Endothelial cell of umbilical vein (primary cell): ENCODE measurements around the gene ABCC2. TPM values are rescaled to one million over a fixed set of nuclear protein-coding genes. Genes with fewer than 3 reads are reported as not detected.

Source experiments
- BruUV-seq: library from RNA; stranded (reverse); fragments of 400-500 nt; replicated peaks from 2 replicates; lab custom pipeline; 2021; lab: Mats Ljungman, UMichigan
- CTCF ChIA-PET: fragments of 300-600, 350-600 bp; sonication (Branson Sonifier 250); formaldehyde crosslinking; loops from one replicate; lab custom pipeline; 2021; ENCODE audit warnings: antibody characterized with exemption, inconsistent platforms; lab: Charles Lee
- POLR2A ChIA-PET: fragments of 300-600, 350-600 bp; sonication (Branson Sonifier 250); formaldehyde crosslinking; loops from one replicate; lab custom pipeline; 2021; ENCODE audit warnings: antibody characterized with exemption, inconsistent platforms; lab: Charles Lee
- DNase-seq: peaks from one replicate; pipeline ENCODE4 v3.0.0-alpha.2; 2011; ENCODE audit warnings: low read depth, low spot score
- FAIRE-seq: peaks from 2 replicates; lab custom pipeline; 2011; peaks lifted over from hg19 to GRCh38; lab: Jason Lieb, UNC
- H2AFZ ChIP-seq: 2 replicates; pipeline ENCODE4 v1.6.0; 2012; ENCODE audit warnings: low read depth, low read length, control low read depth, inconsistent platforms
- H3K27ac ChIP-seq: 2 replicates; pipeline ENCODE4 v1.5.1; 2011; ENCODE audit warnings: low read depth, mild to moderate bottlenecking, control low read depth, low read length, moderate library complexity; ENCODE audit not compliant: insufficient read depth
- H3K27me3 ChIP-seq, 2 experiments: 2 replicates each; pipeline versions ENCODE4 v1.6.0 to v1.6.1; 2011; ENCODE audit warnings: low read length in 2 of 2, mixed read lengths in 1 of 2; ENCODE audit not compliant: control insufficient read depth in 2 of 2, insufficient read depth in 2 of 2
- H3K36me3 ChIP-seq, 2 experiments: 2 replicates in 1 of 2; 3 replicates in 1 of 2; pipeline ENCODE4 v1.5.1; 2011; ENCODE audit warnings: low read length in 2 of 2, mild to moderate bottlenecking in 1 of 2, moderate library complexity in 1 of 2; ENCODE audit not compliant: control insufficient read depth in 2 of 2, insufficient read depth in 2 of 2; ENCODE audit errors: extremely low read depth in 1 of 2
- H3K4me1 ChIP-seq: 3 replicates; pipeline ENCODE4 v1.5.1; 2011; ENCODE audit warnings: mild to moderate bottlenecking, low read length; ENCODE audit not compliant: control insufficient read depth, insufficient read depth; ENCODE audit errors: extremely low read depth
- H3K4me2 ChIP-seq: 2 replicates; pipeline ENCODE4 v1.6.1; 2011; ENCODE audit warnings: low read length, control low read depth, mixed read lengths; ENCODE audit not compliant: insufficient read depth
- H3K4me3 ChIP-seq, 3 experiments: fragments of 200-600 bp in 1 of 3; sonication (generic), shearing (Covaris generic) in 1 of 3; replicated peaks in 1 of 3; 2 replicates each; pipeline ENCODE4 v1.5.1; 2011 to 2016; ENCODE audit warnings: control low read depth in 3 of 3, low read length in 3 of 3, mild to moderate bottlenecking in 2 of 3, inconsistent platforms in 1 of 3, low read depth in 1 of 3, moderate library complexity in 1 of 3; ENCODE audit not compliant: insufficient read depth in 1 of 3
- H3K79me2 ChIP-seq: 2 replicates; pipeline ENCODE4 v1.6.0; 2012; ENCODE audit warnings: low read length, inconsistent platforms; ENCODE audit not compliant: control insufficient read depth, insufficient read depth
- H3K9ac ChIP-seq: replicated peaks from 2 replicates; pipeline ENCODE3; 2011; ENCODE audit warnings: low read length, control low read depth; ENCODE audit not compliant: insufficient read depth; ENCODE audit errors: extremely low read depth
- H3K9me1 ChIP-seq: replicated peaks from 3 replicates; pipeline ENCODE4 v1.6.0; 2011; ENCODE audit warnings: mild to moderate bottlenecking, low read length; ENCODE audit not compliant: control insufficient read depth, insufficient read depth; ENCODE audit errors: extremely low read depth
- H3K9me3 ChIP-seq: replicated peaks from 2 replicates; pipeline ENCODE4 v1.5.1; 2012; ENCODE audit warnings: low read length, inconsistent platforms; ENCODE audit not compliant: control insufficient read depth, insufficient read depth
- H4K20me1 ChIP-seq: replicated peaks from 2 replicates; pipeline ENCODE3; 2011; ENCODE audit warnings: mild to moderate bottlenecking, low read length; ENCODE audit not compliant: control insufficient read depth, insufficient read depth; ENCODE audit errors: extremely low read depth
- CTCF ChIP-seq, 2 donors: IDR thresholded peaks; 1 replicate in 1 of 2; 2 replicates in 1 of 2; pipeline ENCODE4 v1.5.1; 2011; ENCODE audit warnings: low read length in 2 of 2, mild to moderate bottlenecking in 2 of 2, moderate library complexity in 2 of 2, control low read depth in 1 of 2, inconsistent platforms in 1 of 2, low read depth in 1 of 2; ENCODE audit not compliant: insufficient read depth in 1 of 2; ENCODE audit errors: extremely low read depth in 1 of 2
- EZH2 ChIP-seq: IDR thresholded peaks from 2 replicates; pipeline ENCODE4 v1.6.1; 2012; ENCODE audit warnings: borderline replicate concordance, low read depth, mild to moderate bottlenecking, moderate library complexity, low read length, inconsistent platforms; ENCODE audit not compliant: severe bottlenecking
- FOS ChIP-seq: IDR thresholded peaks from 2 replicates; pipeline ENCODE4 v1.6.1; 2011; ENCODE audit warnings: mild to moderate bottlenecking, low read length, moderate library complexity, borderline replicate concordance; ENCODE audit not compliant: insufficient read depth
- GATA2 ChIP-seq: IDR thresholded peaks from 2 replicates; pipeline ENCODE4 v1.7.0; 2011; ENCODE audit warnings: low read depth, mild to moderate bottlenecking, moderate library complexity, mixed read lengths, low read length; ENCODE audit not compliant: insufficient read length, insufficient read depth
- JUN ChIP-seq: IDR thresholded peaks from 2 replicates; pipeline ENCODE4 v1.6.1; 2011; ENCODE audit warnings: borderline replicate concordance, low read depth; ENCODE audit not compliant: insufficient read length, insufficient read depth
- MAX ChIP-seq: IDR thresholded peaks from 2 replicates; pipeline ENCODE4 v1.6.1; 2011; ENCODE audit not compliant: insufficient read depth, insufficient read length
- MYC ChIP-seq: IDR thresholded peaks from one replicate; pipeline ENCODE4 v1.6.1; 2011; ENCODE audit warnings: mild to moderate bottlenecking, low read depth, low read length
- POLR2A ChIP-seq: IDR thresholded peaks from 2 replicates; pipeline ENCODE4 v1.6.1; 2012; ENCODE audit warnings: low read depth, mild to moderate bottlenecking, control low read depth, low read length
- POLR2AphosphoS5 ChIP-seq: IDR thresholded peaks from 2 replicates; pipeline ENCODE4 v1.6.1; 2012; ENCODE audit warnings: low read depth, mild to moderate bottlenecking, control low read depth, low read length, moderate library complexity; ENCODE audit not compliant: insufficient read depth
- dilution Hi-C: fragments of 300-500 bp; cut with MboI; formaldehyde crosslinking; loops from one replicate; pipeline ENCODE4 v1.15.0; 2019; ENCODE audit warnings: low sequenced_read_pairs; ENCODE audit not compliant: extremely low pct_ligation_motif_present
- intact Hi-C: fragments of 100-400 bp; cut with micrococcal nuclease; formaldehyde crosslinking; loops from one replicate; pipeline ENCODE4 v1.10.0; 2022
- polyA plus RNA-seq, 4 experiments: library from polyadenylated mRNA; depleted of rRNA in 3 of 4; stranded (reverse) in 3 of 4; unstranded in 1 of 4; fragments of >200 nt; gene quantifications; 2 replicates each; pipeline versions ENCODE4 v1.2.1 to v1.2.3, GENCODE V29; 2011 to 2012; ENCODE audit warnings: missing spikeins in 1 of 4
- total RNA-seq: library from RNA; stranded (reverse); gene quantifications from 2 replicates; pipeline ENCODE4 v1.2.3, GENCODE V29; 2021

Gene ABCC2
- total and polyA plus RNA-seq, 2 donors (not counting 3 experiments of a cell fraction or from before 2014, with no cell fraction given), result 1.5 to 3.3 TPM

GRCh38 chr10:99832439-99832838 is 50.0 kb downstream of the ABCC2 start:
- intact Hi-C loops, result no loop called here
- Histone ChIP-seq H3K4me3 (no peak overlapping the region), H2AFZ (no peak overlapping the region), H3K4me1 (no peaks in the 10 kb centered on the region), H3K9me1 (no peaks in the 10 kb centered on the region), H3K27me3 (no peaks in the 10 kb centered on the region), H3K36me3 (no peaks in the 10 kb centered on the region), H4K20me1 (no peaks in the 10 kb centered on the region), H3K27ac (no peak overlapping the region), H3K79me2 (no peaks in the 10 kb centered on the region), H3K4me2 (no peak overlapping the region), H3K9me3 (no peaks in the 10 kb centered on the region), H3K9ac (no peak overlapping the region)
- DNase-seq (no peak), FAIRE-seq (no peak)
- ChIA-PET POLR2A (no interaction called here), CTCF (no interaction called here)
- BruUV-seq, result no TSS peak
- no peak for TF ChIP-seq FOS
- TF ChIP-seq GATA2, result no peak
- no peak for TF ChIP-seq JUN
- no peak for TF ChIP-seq POLR2A
- TF ChIP-seq POLR2AphosphoS5, result no peak
- no peak for TF ChIP-seq MYC
- TF ChIP-seq MAX, result no peak
- no peak for TF ChIP-seq CTCF (IDR thresholded peaks at IDR 0.05; ENCODE audit: extremely low read depth in 1 of 2, insufficient read depth in 1 of 2, low read depth in 1 of 2, low read length in 2 of 2)
- no peak for TF ChIP-seq EZH2
- dilution Hi-C loops, result no loop called here
